Ovary (tissue), 9 donors: ENCODE results near the gene ANK2. TPM values are rescaled to one million over a fixed set of nuclear protein-coding genes. Genes with fewer than 3 reads are reported as not detected.

Experiments used
- DNase-seq, 5 donors: peaks; one replicate each; pipeline ENCODE4 v3.0.0-alpha.2; 2019 to 2020
- H3K27ac ChIP-seq, 2 donors: fragments of 200-600 bp; one replicate each; pipeline versions ENCODE4 v1.5.1 to v1.8.0; 2019 to 2022
- H3K27me3 ChIP-seq: fragments of 200-600 bp; one replicate; pipeline ENCODE4 v1.8.0; 2022
- H3K36me3 ChIP-seq: fragments of 200-600 bp; sonication (generic); one replicate; pipeline ENCODE4 v1.5.1; 2019
- H3K4me1 ChIP-seq: one replicate; pipeline ENCODE4 v1.8.1; 2013; ENCODE audit warnings: mild to moderate bottlenecking, moderate library complexity; ENCODE audit not compliant: insufficient read depth
- H3K4me3 ChIP-seq: fragments of 200-600 bp; sonication (generic); one replicate; pipeline ENCODE4 v1.5.1; 2017
- H3K9me3 ChIP-seq, 2 donors: fragments of 200-600 bp in 1 of 2; sonication (generic) in 1 of 2; one replicate each; pipeline versions ENCODE4 v1.5.1 to v1.8.1; 2013 to 2019; ENCODE audit warnings: mild to moderate bottlenecking in 1 of 2, moderate library complexity in 1 of 2
- EP300 ChIP-seq: sonication (generic); formaldehyde crosslinking; IDR thresholded peaks from one replicate; pipeline ENCODE4 v1.6.1; 2017; ENCODE audit warnings: antibody characterized with exemption
- POLR2A ChIP-seq: fragments of 450-650 bp; IDR thresholded peaks from one replicate; pipeline ENCODE4 v1.6.1; 2017; ENCODE audit warnings: antibody characterized with exemption, mild to moderate bottlenecking, moderate library complexity
- WGBS, 3 donors: extraction: QIAGEN DNeasy Blood & Tissue Kit in 1 of 3; methylation state at CpG; one replicate each; pipeline versions ENCODE4 v1.1.5 to v1.1.7; 2013 to 2017; 5-methylcytosine and 5-hydroxymethylcytosine counted together
- intact Hi-C, 4 donors: fragments of 100-400 bp; cut with DNase I; formaldehyde crosslinking; loops; one replicate each; pipeline versions ENCODE4 v1.11.0 to v1.15.1; 2022 to 2023
- polyA plus RNA-seq, 2 donors: library from polyadenylated mRNA; stranded (reverse); fragments of 200-250 nt in 1 of 2; fragments of 350-450 nt in 1 of 2; fragmentation: Illumina TruSeq in 1 of 2; extraction: RNeasy Lipid Tissue Mini Kit (QIAGEN cat#74804) in 1 of 2; gene quantifications; one replicate each; pipeline ENCODE4 v1.2.3, GENCODE V29; 2013 to 2014
- total RNA-seq, 7 donors: library from RNA; depleted of rRNA in 2 of 7; stranded (reverse); fragments of >200 nt in 2 of 7; fragmentation: NEBNext Ultra II Directional in 3 of 7; extraction: Animal tissue kit (Norgen Biotek cat#: 25700) in 3 of 7; gene quantifications; one replicate each; pipeline versions ENCODE4 v1.1.0 to v1.2.4, GENCODE V29; 2016 to 2023
- TF ChIP-seq, protein P1 (sequence below), 3 donors: fragments of 450-650 bp in 2 of 3; fragments of 200-600 bp in 1 of 3; IDR thresholded peaks; one replicate each; pipeline versions ENCODE4 v1.5.1 to v1.8.0; 2016 to 2022; ENCODE audit warnings: antibody characterized with exemption in 3 of 3, mild to moderate bottlenecking in 1 of 3
- donor health status: DM: no; HTN: no; CAD: no; lungs with moderate emphysema.
- donor health status: DM: no; HTN: no; CAD: no.
- donor health status: Bipolar disorder and iron deficiency.
- donor health status: DM: yes; HTN: yes; CAD: no.
- donor health status: DM: no; HTN: no; CAD: no.
- donor health status: DM: yes; HTN: yes; CAD: no.

ANK2 gene
- total and polyA plus RNA-seq, 9 donors: 26.4 to 120 (median 66.9) TPM

DNA sequence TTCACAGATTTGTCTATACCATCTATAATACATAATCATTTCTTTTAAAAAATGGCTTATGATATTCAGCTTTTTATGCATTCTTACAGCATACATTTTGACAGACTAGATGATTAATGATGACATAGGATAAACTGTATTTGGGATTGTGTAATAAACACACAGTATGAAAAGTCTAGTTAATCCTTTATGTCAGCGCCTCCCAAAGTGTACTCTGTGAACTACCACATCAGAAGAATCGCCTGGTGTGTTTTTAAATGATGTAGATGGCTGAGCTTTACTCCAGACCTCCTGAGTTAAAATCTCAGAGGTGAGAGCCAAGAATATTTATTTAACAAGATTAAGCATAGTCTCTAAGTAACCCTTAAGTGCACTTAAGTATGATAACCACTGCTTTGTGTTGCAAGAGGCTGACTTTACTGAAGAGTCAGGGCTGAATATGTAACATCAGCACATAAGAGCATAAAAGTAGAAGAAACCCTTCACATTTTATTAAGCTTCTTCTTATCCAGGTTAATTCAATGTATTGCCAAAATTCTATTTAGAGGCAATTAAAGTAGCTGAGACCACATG is 104.2 kb downstream of the ANK2 start:
- Histone ChIP-seq H3K4me3 (no peak overlapping the region), H3K27ac (no peak overlapping the region), H3K36me3 (no peaks in the 10 kb centered on the region), H3K27me3 (no peaks in the 10 kb centered on the region), H3K9me3 (no peaks in the 10 kb centered on the region), H3K4me1 (peaks cover 6% of the 10 kb centered on the region)
- 95 to 96% (median 95%) methylated on average over 2 of the region's 2 CpGs for WGBS, 3 donors
- TF ChIP-seq POLR2A (no peak), EP300 (no peak)
- TF ChIP-seq, protein P1, sequence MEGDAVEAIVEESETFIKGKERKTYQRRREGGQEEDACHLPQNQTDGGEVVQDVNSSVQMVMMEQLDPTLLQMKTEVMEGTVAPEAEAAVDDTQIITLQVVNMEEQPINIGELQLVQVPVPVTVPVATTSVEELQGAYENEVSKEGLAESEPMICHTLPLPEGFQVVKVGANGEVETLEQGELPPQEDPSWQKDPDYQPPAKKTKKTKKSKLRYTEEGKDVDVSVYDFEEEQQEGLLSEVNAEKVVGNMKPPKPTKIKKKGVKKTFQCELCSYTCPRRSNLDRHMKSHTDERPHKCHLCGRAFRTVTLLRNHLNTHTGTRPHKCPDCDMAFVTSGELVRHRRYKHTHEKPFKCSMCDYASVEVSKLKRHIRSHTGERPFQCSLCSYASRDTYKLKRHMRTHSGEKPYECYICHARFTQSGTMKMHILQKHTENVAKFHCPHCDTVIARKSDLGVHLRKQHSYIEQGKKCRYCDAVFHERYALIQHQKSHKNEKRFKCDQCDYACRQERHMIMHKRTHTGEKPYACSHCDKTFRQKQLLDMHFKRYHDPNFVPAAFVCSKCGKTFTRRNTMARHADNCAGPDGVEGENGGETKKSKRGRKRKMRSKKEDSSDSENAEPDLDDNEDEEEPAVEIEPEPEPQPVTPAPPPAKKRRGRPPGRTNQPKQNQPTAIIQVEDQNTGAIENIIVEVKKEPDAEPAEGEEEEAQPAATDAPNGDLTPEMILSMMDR (IDR thresholded peaks at IDR 0.05): no peak
- intact Hi-C loops: no loop called here
- no peak for DNase-seq

DNA sequence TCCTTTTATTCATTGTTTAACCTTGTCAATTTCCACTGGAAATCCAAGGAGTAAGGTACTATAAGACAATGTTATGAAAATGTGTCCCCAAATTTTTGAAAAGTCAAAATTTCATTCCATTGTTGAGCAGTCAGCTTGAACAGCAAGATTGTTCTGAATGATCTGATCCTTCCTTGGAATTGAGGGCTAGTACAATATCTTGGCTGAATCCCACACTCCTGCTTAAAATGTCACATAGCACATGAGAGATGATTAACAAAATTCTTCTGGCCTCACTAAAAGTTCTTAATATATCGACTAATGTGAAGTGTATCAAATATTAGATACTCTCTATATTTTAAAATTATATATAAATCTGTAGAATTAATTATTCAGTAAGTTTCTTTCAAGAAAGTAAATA is 104.8 kb downstream of the ANK2 start:
- WGBS, 3 donors: 94 to 98% (median 95%) methylated on average over 1 of the region's 1 CpG
- intact Hi-C loops: no loop called here
- Histone ChIP-seq H3K4me3 (no peak overlapping the region), H3K27ac (no peak overlapping the region), H3K36me3 (no peaks in the 10 kb centered on the region), H3K4me1 (peaks cover 6% of the 10 kb centered on the region), H3K9me3 (no peaks in the 10 kb centered on the region), H3K27me3 (no peaks in the 10 kb centered on the region)
- no peak for DNase-seq
- TF ChIP-seq, protein P1 (IDR thresholded peaks at IDR 0.05): no peak
- TF ChIP-seq EP300 (no peak), POLR2A (no peak)

DNA sequence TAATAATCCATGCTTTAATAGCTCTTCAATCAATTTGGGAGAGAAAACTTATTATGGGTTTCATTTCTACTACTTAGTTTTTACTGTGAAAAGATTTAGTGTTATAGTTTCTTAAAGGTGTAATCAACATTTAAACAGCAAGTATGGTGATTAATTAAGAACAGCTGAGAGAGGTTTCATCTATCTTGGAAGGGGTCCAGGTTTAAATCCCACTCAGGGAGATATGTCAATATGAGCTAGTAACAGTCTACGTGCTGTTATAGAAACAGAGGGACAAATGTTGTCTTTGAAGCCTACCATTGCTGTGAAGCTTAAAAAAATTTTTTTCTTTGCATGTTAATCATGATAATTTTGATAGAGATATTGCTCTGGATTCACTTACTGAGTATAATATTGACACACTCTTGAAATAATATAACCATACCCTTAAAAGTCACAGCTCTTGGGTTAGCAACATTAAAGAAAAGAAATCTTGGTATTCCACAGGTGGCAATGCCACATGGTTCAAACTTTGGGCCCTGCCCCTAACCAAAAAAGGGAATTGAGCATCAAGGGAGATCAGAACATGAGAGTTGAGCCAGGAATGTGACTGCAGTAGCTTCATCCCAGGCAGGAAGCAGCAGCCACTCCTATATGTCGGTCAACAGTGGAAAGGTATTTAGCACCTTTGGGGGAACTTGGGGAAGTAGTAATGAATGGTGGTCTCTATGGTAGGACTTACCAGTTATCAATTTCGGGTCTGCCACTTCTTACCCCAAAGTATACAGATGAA is 107.8 kb downstream of the ANK2 start:
- H3K4me3 ChIP-seq: no peak overlapping the region
- peaks cover 3% of the 10 kb centered on the region for H3K4me1 ChIP-seq
- no peak for DNase-seq
- WGBS, 3 donors: 55 to 68% (median 58%) methylated on average over 3 of the region's 3 CpGs
- TF ChIP-seq POLR2A (no peak), EP300 (no peak)
- TF ChIP-seq, protein P1 (IDR thresholded peaks at IDR 0.05): no peak
- no peaks in the 10 kb centered on the region for H3K9me3 ChIP-seq
- H3K27me3 ChIP-seq: no peaks in the 10 kb centered on the region
- intact Hi-C loops: no loop called here
- H3K36me3 ChIP-seq: no peaks in the 10 kb centered on the region
- H3K27ac ChIP-seq: no peak overlapping the region

GRCh38 chr4:113159942-113160545 is 110.6 kb downstream of the ANK2 start:
- Histone ChIP-seq H3K27ac (peak overlapping the region in 1 of 2 donors; percentile 68), H3K4me3 (no peak overlapping the region), H3K4me1 (no peaks in the 10 kb centered on the region), H3K36me3 (no peaks in the 10 kb centered on the region), H3K27me3 (no peaks in the 10 kb centered on the region), H3K9me3 (no peaks in the 10 kb centered on the region)
- no peak for DNase-seq
- intact Hi-C loops: no loop called here
- 82 to 91% (median 87%) methylated on average over 3 of the region's 3 CpGs for WGBS, 3 donors
- TF ChIP-seq, protein P1 (IDR thresholded peaks at IDR 0.05): no peak
- TF ChIP-seq EP300: no peak
- no peak for TF ChIP-seq POLR2A
